ENCODE results near the gene SSRP1. TPM values are rescaled to one million over a fixed set of nuclear protein-coding genes. Genes with fewer than 3 reads are reported as not detected.

The SSRP1 gene
- total and polyA plus RNA-seq, 8 donors: 20.5 to 61.9 (median 42.7) TPM

DNA sequence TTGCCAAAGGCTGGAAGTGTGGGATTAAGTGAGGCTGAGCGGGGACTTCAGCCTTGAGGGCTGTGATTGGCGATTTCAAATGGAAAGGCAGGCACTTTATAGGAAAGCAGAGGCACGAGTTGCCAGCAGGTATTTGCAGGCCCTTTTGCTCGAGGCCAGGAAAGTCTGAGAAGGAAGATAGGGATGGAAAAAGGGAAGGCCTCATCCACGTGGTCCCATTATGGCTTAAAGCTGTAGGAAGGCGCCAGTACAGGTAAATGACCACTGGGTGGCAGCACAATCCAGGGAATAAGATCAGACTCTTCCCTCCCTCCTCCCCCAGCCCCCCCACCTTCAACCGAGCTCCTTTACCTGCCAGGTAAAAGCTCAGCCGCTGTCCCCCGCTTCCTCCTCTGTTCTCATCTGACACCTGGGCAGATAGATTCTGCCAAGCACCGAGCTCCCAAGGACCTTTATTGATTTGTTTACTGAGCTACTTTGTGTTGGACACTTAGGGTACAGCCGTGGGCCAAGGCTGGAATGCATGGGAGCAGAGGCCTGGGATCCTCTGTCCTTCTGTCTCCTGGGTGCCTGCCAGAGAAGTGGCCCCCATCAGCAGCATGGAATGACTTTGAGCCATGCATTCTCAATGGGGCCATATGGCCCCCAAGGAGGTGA, 10.0 kb upstream of the SSRP1 start:
- TF ChIP-seq, protein P1, sequence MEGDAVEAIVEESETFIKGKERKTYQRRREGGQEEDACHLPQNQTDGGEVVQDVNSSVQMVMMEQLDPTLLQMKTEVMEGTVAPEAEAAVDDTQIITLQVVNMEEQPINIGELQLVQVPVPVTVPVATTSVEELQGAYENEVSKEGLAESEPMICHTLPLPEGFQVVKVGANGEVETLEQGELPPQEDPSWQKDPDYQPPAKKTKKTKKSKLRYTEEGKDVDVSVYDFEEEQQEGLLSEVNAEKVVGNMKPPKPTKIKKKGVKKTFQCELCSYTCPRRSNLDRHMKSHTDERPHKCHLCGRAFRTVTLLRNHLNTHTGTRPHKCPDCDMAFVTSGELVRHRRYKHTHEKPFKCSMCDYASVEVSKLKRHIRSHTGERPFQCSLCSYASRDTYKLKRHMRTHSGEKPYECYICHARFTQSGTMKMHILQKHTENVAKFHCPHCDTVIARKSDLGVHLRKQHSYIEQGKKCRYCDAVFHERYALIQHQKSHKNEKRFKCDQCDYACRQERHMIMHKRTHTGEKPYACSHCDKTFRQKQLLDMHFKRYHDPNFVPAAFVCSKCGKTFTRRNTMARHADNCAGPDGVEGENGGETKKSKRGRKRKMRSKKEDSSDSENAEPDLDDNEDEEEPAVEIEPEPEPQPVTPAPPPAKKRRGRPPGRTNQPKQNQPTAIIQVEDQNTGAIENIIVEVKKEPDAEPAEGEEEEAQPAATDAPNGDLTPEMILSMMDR (IDR thresholded peaks at IDR 0.05): peak; percentile 79 to 83 (median 80)
- 13 to 15% methylated on average over 11 of the region's 11 CpGs for WGBS, 2 donors
- Histone ChIP-seq H3K27ac (no peak overlapping the region), H3K27me3 (no peaks in the 10 kb centered on the region), H3K9me3 (no peaks in the 10 kb centered on the region), H3K4me3 (no peak overlapping the region), H3K4me1 (peaks cover 0 to 5% (median 5%) of the 10 kb centered on the region in 3 donors), H3K36me3 (no peaks in the 10 kb centered on the region)
- no peak for FAIRE-seq
- DNase-seq: peak; percentile 75 to 84 (median 79)
- ATAC-seq: peak; percentile 85 to 96 (median 92)
- intact Hi-C loops (cut with DNase I): loop anchor here in 2 of 3 donors (5.0 to 10.0 kb wide), 5 partner anchors 59 to 299 kb away; partner anchors contain the start of gene YPEL4 (in 1 of the 2)

DNA sequence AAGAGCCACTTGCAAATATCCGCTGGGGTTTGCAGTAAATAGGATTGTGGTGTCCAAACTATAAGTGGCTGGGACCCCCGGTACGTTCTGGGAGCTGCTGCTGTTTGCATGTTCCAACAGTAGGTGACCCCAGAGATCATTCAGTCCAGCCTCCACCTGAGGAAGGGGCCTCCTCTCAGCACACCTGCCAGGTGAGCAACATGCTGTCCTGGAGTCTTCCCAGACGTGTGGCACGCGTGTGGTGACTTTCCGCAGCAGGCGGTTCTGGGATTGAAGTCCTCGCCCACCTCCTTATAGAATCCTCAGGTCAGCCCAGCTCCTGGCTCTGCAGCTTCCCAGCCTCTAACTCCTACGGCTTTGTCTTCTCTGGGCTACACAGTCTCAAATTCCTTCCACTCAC, 9.1 kb upstream of the SSRP1 start:
- Histone ChIP-seq H3K27me3 (no peaks in the 10 kb centered on the region), H3K36me3 (no peaks in the 10 kb centered on the region), H3K27ac (no peak overlapping the region), H3K4me3 (no peak overlapping the region), H3K4me1 (peaks cover 0 to 5% (median 5%) of the 10 kb centered on the region in 3 donors), H3K9me3 (no peaks in the 10 kb centered on the region)
- TF ChIP-seq, protein P1 (IDR thresholded peaks at IDR 0.05): no peak
- ATAC-seq (no peak), FAIRE-seq (no peak), DNase-seq (no peak)
- intact Hi-C loops (cut with DNase I): loop anchor here in 2 of 3 donors (5.0 to 10.0 kb wide), 6 partner anchors 60 to 302 kb away; partner anchors contain the start of gene YPEL4 (in 2 of the 2)
- WGBS, 2 donors: 80 to 89% methylated on average over 10 of the region's 10 CpGs

DNA sequence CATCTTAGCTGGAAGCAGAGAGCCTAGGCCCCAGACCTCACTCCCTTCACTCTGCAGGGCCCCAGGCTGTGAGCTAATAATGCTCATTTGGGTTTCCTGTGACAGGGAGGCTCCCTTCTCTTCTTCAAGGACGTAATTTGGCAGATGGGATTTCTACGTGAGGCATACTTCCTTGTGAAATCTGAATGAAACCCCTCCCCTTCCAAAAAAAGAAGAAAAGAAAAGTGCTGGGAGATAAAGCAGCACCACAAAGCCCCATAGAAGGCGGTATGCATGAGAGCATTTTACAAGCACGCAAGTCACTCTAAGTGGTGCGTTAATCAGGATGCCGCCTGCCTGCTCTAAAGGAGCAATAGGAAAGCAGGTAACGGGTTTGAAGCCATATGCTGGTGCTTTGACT, 8.1 kb upstream of the SSRP1 start:
- TF ChIP-seq, protein P1 (IDR thresholded peaks at IDR 0.05): no peak
- Histone ChIP-seq H3K4me3 (no peak overlapping the region), H3K4me1 (peaks cover 0 to 5% (median 5%) of the 10 kb centered on the region in 3 donors), H3K9me3 (no peaks in the 10 kb centered on the region), H3K27ac (no peak overlapping the region), H3K27me3 (no peaks in the 10 kb centered on the region), H3K36me3 (no peaks in the 10 kb centered on the region)
- FAIRE-seq (no peak), DNase-seq (no peak), ATAC-seq (no peak)
- intact Hi-C loops (cut with DNase I): loop anchor here in 2 of 3 donors (5.0 to 10.0 kb wide), 5 partner anchors 61 to 303 kb away; partner anchors contain the start of gene YPEL4 (in 2 of the 2)
- WGBS, 2 donors: 73 to 76% methylated on average over 7 of the region's 7 CpGs

DNA sequence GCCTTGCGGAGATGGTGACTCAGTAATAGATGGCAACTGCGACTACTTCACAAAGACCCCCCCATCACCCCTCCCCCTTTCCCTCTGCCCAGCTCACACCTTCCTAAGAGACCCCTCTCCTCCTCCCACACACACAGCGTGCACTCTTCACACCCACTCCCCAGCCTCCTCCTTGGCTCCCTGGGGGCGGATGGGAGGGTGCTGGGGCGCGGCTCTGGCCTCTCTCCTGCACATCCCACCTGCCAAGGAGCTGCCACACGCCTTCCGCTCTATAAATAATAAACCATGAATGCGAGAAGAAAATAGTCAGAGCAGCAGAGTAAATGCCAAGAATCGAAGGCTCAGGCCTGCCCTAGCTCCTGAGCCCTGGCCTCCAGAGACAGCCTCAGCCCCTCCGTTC, 7.0 kb upstream of the SSRP1 start:
- WGBS, 2 donors: 74 to 84% methylated on average over 11 of the region's 11 CpGs
- intact Hi-C loops (cut with DNase I): loop anchor here in 2 of 3 donors (5.0 to 10.0 kb wide), 5 partner anchors 62 to 305 kb away; partner anchors contain the start of gene YPEL4 (in 2 of the 2)
- TF ChIP-seq, protein P1 (IDR thresholded peaks at IDR 0.05): no peak
- H3K36me3 ChIP-seq: no peaks in the 10 kb centered on the region
- peaks cover 0 to 5% (median 5%) of the 10 kb centered on the region in 3 donors for H3K4me1 ChIP-seq
- no peak for FAIRE-seq
- DNase-seq: no peak
- no peak overlapping the region for H3K27ac ChIP-seq
- no peaks in the 10 kb centered on the region for H3K27me3 ChIP-seq
- no peaks in the 10 kb centered on the region for H3K9me3 ChIP-seq
- H3K4me3 ChIP-seq: no peak overlapping the region
- ATAC-seq: no peak

Data from pancreas (tissue), 10 donors.